HG03103 (cell line): Measurements from ENCODE around the gene SFPQ.
A peak's percentile ranks its signal among the peaks of the same experiment; 100 is the strongest.
"Not testable (repeated sequence)": the region's sequence is repeated elsewhere in the genome, so short reads cannot be mapped to it uniquely, and the experiment has no call there.

Experiments
- ATAC-seq: cut with Tn5 transposase; IDR thresholded peaks from one replicate; pipeline ENCODE4 v1.9.1; 2021; ENCODE audit warnings: low read depth; ENCODE audit not compliant: unreplicated experiment

SFPQ gene

GRCh38 chr1:35192853-35193664 is at the start of gene SFPQ:
SFPQ (minus strand) TSS chr1:35193145; CDS start chr1:35193049, 96 bp downstream.
- ATAC-seq = peak; percentile 87

GRCh38 chr1:35236772-35237171 is 43.8 kb upstream of the SFPQ start:
- not testable (repeated sequence) for ATAC-seq

GRCh38 chr1:35231287-35231686 is 38.3 kb upstream of the SFPQ start:
- ATAC-seq = no peak

GRCh38 chr1:35229587-35230360 is 36.8 kb upstream of the SFPQ start:
- ATAC-seq = no peak

- ATAC-seq = no peak
Measured at GRCh38 chr1:35226546-35226945, 33.6 kb upstream of the SFPQ start.

GRCh38 chr1:35223084-35223630 is 30.2 kb upstream of the SFPQ start:
- no peak for ATAC-seq

GRCh38 chr1:35222322-35223083 is 29.6 kb upstream of the SFPQ start:
- ATAC-seq = no peak

- no peak for ATAC-seq
Measured at GRCh38 chr1:35220976-35221375, 28.0 kb upstream of the SFPQ start.

GRCh38 chr1:35215346-35215745 is 22.4 kb upstream of the SFPQ start:
- no peak for ATAC-seq

- ATAC-seq = no peak
Measured at GRCh38 chr1:35211120-35211414, 18.1 kb upstream of the SFPQ start.

- no peak for ATAC-seq
Measured at GRCh38 chr1:35210321-35211119, 17.6 kb upstream of the SFPQ start.

- ATAC-seq = no peak
Measured at GRCh38 chr1:35203295-35203694, 10.3 kb upstream of the SFPQ start.

- peak; percentile 67 for ATAC-seq
Measured at GRCh38 chr1:35202048-35202719, 9.2 kb upstream of the SFPQ start.

- no peak for ATAC-seq
Measured at GRCh38 chr1:35201631-35202030, 8.7 kb upstream of the SFPQ start.

GRCh38 chr1:35192056-35192852 is 691 bp downstream of the SFPQ start:
- ATAC-seq = peak; percentile 32

- ATAC-seq = no peak
Measured at GRCh38 chr1:35191429-35192055, 1.4 kb downstream of the SFPQ start.

GRCh38 chr1:35190784-35191183 is 2.2 kb downstream of the SFPQ start:
- ATAC-seq = no peak
